PFSK-1 (cell line): Measurements from ENCODE around the gene KCTD16.

Experiments
- POLR2AphosphoS5 ChIP-seq: IDR thresholded peaks from 2 replicates; pipeline ENCODE4 v1.6.1; 2012; ENCODE audit warnings: low read depth, mild to moderate bottlenecking, control low read depth, low read length, moderate library complexity
- REST ChIP-seq, 2 experiments: IDR thresholded peaks; 2 replicates each; pipeline versions ENCODE4 v1.6.1 to v1.8.0; 2011 to 2012; ENCODE audit warnings: low read depth in 2 of 2, low read length in 2 of 2, control low read depth in 1 of 2, inconsistent platforms in 1 of 2, mild to moderate bottlenecking in 1 of 2, moderate library complexity in 1 of 2; ENCODE audit not compliant: insufficient read depth in 1 of 2
- SIN3A ChIP-seq: IDR thresholded peaks from 2 replicates; pipeline ENCODE4 v1.6.1; 2012; ENCODE audit warnings: mild to moderate bottlenecking, low read length, moderate library complexity, borderline replicate concordance; ENCODE audit not compliant: insufficient read depth
- TAF1 ChIP-seq: IDR thresholded peaks from 2 replicates; pipeline ENCODE4 v1.6.1; 2012; ENCODE audit warnings: low read length, control low read depth, borderline replicate concordance; ENCODE audit not compliant: insufficient read depth

- TF ChIP-seq REST (IDR thresholded peaks at IDR 0.05; ENCODE audit: insufficient read depth in 1 of 2, low read depth in 2 of 2, low read length in 2 of 2) (no peak), POLR2AphosphoS5 (no peak), SIN3A (no peak), TAF1 (no peak)
Measured at GRCh38 chr5:144133050-144133633, 37.5 kb upstream of the KCTD16 start.
